TTC549 (cell line): ENCODE data around the gene ASB4.
"Not testable (repeated sequence)": the region's sequence is repeated elsewhere in the genome, so short reads cannot be mapped to it uniquely, and the experiment has no call there.

Experiments
- FAIRE-seq: peaks from 2 replicates; lab custom pipeline; 2012; peaks lifted over from hg19 to GRCh38; lab: Jason Lieb, UNC

Gene ASB4, protein sequence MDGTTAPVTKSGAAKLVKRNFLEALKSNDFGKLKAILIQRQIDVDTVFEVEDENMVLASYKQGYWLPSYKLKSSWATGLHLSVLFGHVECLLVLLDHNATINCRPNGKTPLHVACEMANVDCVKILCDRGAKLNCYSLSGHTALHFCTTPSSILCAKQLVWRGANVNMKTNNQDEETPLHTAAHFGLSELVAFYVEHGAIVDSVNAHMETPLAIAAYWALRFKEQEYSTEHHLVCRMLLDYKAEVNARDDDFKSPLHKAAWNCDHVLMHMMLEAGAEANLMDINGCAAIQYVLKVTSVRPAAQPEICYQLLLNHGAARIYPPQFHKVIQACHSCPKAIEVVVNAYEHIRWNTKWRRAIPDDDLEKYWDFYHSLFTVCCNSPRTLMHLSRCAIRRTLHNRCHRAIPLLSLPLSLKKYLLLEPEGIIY

DNA sequence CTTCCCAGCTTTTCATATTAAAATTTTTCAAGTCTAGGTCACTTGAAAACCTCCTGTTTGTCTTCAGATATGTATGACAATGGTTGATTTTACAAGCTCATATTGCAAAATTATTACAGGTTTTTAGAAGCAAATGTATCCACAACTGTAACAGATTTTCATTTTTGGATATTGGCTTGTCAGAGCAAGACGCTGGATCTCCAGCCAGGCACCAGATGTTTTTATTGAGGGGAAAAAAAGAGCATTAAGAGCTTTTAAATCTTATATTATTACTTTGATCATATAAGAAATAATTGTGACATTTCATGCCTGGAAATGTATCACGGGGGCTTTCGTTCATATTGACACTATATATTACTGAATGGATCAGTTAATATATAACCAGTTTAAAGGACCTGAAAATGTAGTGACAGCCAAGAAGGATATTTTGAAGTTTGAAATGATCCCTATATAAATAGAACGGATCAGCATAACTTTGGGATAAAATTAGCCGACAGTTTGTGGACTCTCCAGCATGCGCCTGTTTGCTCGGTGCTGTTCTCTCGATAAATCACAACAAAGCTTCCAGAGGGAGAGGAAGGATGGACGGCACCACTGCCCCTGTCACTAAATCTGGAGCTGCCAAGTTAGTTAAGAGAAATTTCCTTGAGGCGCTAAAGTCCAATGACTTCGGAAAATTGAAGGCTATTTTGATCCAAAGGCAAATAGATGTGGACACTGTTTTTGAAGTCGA, at the start of gene ASB4:
Gene ASB4 (plus strand): TSS at position 553 of the 733 bp plus-strand sequence. CDS start 29 bp downstream, at position 582.
- no peak for FAIRE-seq

DNA sequence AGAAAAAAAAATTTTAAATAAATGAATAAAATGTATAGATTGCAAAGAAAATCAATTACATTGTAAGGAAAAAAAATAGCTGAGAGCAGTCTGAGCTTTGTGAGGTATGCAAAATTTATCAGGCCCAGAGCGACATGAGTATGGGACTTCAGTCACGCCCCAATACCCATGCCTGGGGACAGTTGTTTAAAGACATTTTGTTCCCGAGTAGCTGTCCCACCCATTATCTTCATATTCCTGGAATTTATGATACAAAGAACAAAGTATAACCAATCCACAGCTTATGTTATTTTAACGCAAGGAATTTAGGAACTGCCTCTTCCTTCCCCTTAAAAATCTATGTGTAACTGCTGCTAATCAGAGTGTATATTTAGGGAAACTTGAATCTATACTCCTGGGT, 49.3 kb upstream of the ASB4 start:
- no peak for FAIRE-seq

- no peak for FAIRE-seq
Observed at GRCh38 chr7:95440394-95441038, 45.2 kb upstream of the ASB4 start.

- no peak for FAIRE-seq
Observed at GRCh38 chr7:95441042-95441823, 44.5 kb upstream of the ASB4 start.

GRCh38 chr7:95444796-95445195, 40.9 kb upstream of the ASB4 start:
- no peak for FAIRE-seq

DNA sequence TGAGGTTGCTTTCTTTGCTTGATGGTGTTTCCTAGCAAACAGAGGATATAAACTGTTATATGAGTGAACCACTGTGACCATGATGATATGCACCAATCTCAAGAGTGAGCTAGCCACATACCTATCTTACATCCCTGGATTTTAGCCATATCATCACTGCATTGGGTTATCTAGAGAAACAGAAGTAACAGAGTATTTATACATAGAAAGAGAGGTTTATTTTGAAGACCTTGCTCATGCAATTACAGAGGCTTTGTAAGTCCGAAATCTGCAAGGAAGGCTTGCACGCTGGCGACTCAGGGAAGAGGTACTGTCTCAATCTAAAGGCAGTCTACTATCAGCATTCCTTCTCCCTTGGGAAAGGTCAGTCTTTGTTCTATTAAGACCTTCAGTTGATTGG, 39.1 kb upstream of the ASB4 start:
- FAIRE-seq = no peak

DNA sequence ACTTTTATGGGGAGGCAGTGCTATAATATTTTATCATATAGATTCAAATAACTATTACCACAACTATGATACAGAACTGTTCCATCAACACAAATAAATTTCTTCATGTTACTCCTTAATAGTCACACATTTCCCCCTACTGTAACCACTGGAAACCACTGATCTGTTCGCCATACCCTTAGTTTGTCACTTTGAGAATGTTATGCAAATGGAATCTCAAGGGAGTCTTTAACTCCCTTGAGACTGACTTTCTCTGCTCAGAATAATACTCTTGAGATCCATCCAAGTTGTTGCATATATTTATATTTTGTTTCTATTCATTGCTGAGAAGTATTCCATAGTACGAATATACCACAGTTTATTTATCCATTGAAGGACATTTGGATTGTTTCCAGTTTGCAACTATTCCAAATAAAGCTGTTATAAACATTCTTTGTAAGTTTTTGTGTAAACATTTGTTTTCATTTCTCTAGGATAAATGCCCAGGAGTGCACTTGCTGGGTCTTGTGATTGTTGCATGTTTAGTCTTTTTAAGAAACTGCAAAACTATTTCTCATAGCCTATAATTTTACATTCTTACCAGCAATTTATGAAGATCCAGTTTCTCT, 31.2 kb upstream of the ASB4 start:
- FAIRE-seq = no peak

DNA sequence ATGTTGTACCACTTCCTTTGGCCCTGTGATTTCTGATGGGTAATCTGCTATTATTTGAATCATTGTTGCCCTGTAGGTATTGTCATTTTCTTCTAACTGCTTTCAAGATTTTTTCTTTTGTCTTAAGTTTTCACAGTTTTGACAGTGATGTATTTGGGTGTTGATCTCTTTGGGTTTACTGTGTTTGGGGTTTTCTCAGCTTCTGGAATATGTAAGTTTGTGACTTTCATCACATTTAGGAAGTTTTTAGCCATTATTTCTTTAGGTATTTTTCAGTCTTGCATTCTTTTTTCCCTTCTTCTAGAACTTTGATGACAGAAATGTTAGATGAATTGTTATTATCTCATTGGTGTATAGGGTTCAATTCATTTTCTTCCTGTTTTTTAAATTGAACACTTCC, 27.8 kb upstream of the ASB4 start:
- no peak for FAIRE-seq

DNA sequence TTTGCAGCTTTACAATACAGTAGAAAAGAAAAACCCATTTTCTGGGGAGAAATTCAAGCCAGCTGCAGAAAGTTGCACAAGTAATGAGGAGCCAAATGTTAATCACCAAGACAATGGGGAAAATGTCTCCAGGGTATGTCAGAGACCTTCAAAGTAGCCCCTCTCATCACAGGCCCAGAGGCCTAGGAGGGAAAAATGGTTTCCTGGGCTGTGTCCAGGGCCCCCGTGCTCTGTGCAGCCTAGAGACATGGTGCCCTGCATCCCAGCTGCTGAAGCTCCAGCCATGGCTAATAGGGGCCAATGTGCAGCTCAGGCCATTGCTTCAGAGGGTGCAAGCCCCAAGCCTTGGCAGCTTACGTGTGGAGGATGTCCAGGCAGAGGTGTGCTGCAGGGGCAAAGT, 25.1 kb upstream of the ASB4 start:
- FAIRE-seq = not testable (repeated sequence)

DNA sequence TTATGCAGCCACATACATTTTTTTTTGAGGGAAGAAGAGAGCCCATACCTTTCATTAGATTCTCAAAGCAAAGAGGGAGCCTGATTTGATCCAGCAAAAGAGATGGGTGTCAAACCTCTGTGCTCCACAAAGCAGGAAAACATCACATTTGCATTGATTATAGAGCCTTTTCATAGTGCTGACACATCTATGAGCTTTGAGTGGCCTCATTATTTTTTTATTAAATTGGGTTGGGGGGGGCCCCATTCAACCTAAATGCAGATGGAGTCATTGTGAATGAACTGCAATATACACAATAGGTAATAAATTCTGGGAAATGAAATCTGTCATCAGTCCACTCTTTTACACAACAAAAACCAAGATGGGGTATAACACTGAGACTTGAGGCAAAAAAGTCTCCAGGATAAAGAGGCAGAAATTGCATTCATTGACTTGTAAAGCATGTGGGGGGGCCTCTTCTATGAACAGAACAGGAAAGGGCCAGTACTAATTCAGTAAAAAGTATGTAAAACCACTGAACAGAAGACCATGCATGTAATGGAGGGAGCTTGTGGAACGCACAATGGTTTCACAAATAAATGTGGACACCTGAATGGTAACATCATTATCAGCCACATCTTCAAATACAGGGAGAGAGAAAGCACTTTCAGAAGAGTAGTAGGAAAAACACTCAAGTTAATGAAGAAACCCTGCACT, 17.7 kb upstream of the ASB4 start:
- FAIRE-seq = no peak

DNA sequence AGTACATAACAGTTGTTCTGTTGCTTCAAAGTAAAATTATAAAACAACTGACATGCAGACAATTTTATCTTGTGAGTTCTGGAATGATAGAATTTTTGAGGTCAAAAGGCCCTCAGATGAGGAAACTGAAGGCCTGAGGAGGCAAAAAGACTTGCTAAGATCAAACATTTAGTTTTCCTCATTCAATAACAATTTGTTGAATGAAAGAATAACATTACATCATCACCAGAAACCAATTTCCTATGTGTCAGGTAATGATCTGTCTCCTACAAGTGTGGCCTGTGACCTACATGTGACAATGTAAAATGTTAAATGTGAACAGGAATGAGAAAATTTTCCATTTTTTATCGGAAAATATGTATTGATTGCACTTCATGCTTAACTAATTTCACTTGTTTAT, 16.6 kb upstream of the ASB4 start:
- FAIRE-seq = no peak

DNA sequence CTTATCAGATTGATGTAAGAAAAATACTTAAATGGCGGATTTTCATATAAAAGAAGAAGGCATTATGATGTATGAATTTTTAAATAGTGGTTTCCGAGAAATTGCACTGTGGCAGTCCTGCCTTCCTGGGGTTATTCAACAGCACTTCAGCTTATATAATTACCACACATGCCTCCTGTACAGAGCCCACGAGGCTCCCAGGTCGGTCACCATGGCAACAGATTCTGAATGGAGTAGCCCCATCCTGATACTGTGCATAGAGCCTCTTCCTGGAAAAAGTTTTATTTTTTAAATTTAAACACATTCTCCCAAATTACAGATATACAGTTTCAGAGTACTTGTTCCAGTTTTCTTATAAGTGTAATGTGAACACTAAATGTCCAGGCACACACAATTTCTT, 15.9 kb upstream of the ASB4 start:
- no peak for FAIRE-seq

DNA sequence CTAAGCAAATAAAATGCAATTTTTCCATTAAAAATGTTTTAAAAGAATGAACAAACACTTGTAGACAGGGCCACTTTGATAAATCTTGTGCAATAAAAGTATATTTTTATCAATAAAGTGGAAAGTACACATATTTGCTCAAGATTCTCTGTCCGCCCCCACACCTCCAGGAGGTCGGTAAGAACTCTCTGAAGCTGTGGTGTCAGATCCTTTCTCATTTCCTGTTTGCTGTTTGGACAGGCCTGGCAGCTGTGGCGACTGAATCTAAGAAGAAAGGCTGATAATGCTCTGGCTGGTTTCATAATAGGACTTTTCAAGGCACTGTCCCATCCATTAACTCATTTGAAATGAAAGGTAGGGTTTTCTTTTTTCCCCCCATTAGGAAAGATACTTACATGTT, 15.3 kb upstream of the ASB4 start:
- FAIRE-seq = no peak

- FAIRE-seq = no peak
Observed at GRCh38 chr7:95471071-95471470, 14.7 kb upstream of the ASB4 start.

DNA sequence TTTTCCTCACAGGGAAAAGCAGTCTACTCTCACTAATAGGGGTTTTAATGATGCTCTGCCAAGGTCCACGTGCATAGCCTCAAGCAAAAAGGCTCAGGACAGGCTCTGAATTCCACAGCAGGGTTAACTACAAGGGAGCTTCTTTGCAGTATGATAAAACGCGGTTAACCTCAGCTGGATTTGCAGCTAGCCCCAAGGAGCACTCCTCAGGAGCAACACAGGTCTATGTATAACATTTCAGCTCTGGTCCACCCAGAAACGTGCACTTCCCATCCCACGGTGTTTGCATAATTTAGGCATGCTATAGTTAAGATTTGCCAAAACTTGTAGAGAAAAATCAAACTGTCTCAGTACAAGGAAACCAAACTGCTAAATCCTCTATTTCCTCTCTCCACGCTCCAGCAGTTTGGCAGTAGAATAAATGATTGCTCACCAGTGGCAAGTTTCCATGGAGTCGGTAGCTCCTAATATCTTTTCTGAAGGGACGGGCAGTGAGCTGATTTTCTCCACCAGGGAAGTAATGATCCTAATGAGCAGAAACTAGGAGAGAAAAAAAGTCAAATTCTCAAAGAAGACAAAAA, 13.1 kb upstream of the ASB4 start:
- no peak for FAIRE-seq

DNA sequence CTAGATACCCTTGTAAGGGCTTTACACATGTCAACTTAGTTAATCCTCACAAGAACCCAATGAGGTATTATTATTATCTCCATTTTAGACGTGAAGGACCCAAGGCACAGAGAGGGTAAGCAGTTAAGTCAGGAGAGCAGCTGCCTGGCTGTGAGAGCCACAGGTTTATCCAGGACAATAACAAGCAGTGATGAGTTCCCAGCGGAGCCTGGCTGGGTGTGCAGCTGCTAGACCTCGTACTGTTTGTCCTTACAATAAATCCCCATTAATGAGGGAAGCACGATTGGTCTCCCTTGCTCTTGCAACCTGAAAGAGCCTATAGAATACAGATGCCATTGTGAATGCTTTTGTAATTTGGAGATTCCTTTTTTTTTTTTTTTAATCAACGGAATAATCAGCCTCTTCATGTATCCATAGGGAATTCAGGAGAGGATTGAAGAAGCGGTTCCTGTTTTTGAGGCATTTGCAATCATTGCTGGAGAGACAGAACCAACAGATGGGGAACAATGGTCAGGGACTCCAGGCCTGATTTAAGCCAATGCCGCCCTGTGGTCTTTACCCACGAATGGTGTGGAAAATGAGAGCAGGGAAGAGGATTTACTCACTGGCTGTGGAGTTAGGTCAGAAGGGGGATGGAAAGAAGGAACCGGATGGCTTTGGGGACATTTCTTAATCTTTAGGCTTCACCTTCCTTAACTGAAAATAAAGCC, 12.3 kb upstream of the ASB4 start:
- FAIRE-seq = no peak

DNA sequence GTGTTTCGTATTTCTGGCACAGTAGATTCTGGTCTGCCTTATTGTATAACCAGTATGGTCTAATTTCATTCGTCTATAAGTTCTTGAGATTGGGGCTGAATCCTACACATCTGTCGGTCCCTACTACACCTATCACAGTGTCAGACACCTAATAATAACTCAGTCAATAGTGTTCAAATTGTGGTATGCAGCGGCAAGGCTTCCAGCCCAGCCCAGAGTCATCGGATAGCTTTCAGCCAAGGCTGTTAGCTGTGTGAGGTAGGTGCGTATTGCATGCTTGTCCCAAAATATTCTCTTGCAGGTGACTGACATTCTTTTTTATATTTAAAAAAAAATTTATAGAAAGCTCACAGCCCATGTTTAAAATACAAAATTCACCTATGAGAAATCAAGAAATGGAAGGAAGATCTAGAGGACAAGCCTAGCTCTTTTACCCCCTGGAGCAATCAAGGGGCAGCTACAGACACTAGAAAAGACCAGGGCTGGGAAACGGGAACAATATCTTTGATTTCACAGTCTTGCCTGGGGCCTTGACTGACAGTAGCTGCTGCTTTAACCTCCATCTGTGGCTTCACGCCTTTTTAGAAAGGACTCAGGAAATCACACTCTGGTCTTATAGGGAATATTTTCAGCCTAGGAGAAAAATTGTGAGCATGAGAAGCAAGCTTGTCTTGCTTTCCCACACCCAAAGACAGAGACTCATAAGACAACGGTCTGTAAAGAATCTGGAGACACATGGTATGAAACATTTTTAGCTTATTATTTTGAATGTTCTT, 9.5 kb upstream of the ASB4 start:
- FAIRE-seq = no peak

DNA sequence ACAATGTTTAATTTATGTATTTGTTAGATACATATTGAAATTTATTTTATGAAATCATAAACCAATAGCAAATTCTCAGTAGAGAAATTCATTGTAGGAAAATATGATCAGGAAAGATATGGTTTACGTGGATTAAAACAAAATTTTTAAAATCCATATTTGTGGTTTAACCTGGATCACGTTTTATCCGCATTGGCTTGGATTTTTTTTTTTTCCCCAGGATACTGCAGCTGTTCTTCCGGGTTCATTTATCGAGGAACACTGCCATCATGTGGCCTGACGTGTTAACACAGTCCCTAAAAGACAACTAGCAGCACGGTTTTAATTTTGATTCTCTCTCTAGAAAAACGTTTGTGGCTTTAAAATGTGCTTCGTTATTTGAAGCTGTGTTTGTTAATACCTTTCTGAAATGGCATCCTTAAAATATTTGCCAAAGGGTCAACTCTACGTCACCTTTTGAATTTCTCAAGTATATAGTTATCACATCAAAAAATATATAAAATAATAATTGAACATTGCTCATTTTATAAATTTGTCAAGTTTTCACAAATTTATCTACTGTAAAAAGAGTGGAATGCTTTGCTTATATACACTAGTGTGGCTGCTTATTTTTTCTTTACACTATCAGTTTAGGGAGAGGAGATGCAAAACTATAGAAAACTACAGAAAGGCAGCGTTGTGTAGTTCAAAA, 8.7 kb upstream of the ASB4 start:
- FAIRE-seq = peak; percentile 94
